Chondrocyte (in vitro differentiated cells): ENCODE results near the gene DFFA. TPM values are rescaled to one million over a fixed set of nuclear protein-coding genes. Genes with fewer than 3 reads are reported as not detected.

Experiments
- DNase-seq: peaks from one replicate; pipeline ENCODE4 v3.0.0; 2021; ENCODE audit warnings: mixed read lengths, low spot score
- H3K27ac Mint-ChIP-seq: one replicate; pipeline ENCODE4 v1.8.0; 2021; ENCODE audit warnings: mild to moderate bottlenecking, moderate library complexity, mixed read lengths; ENCODE audit not compliant: unreplicated experiment
- H3K27me3 Mint-ChIP-seq: 2 replicates; pipeline ENCODE4 v1.8.0; 2021; ENCODE audit warnings: low read depth, mixed read lengths
- H3K36me3 Mint-ChIP-seq: 2 replicates; pipeline ENCODE4 v1.8.0; 2021; ENCODE audit warnings: low read depth, mixed read lengths
- H3K4me1 Mint-ChIP-seq: 2 replicates; pipeline ENCODE4 v1.8.0; 2021; ENCODE audit warnings: low read depth, mild to moderate bottlenecking, mixed read lengths
- H3K4me3 Mint-ChIP-seq: one replicate; pipeline ENCODE4 v1.8.0; 2021; ENCODE audit warnings: mild to moderate bottlenecking, moderate library complexity, mixed read lengths; ENCODE audit not compliant: unreplicated experiment
- H3K9me3 Mint-ChIP-seq: 2 replicates; pipeline ENCODE4 v1.8.0; 2021; ENCODE audit warnings: low read depth, mixed read lengths
- total RNA-seq: library from RNA; stranded (reverse); gene quantifications from 3 replicates; pipeline ENCODE4 v1.2.1, GENCODE V29; 2021
- TF ChIP-seq, protein P1 (sequence below): fragments of 200-600 bp; sonication (generic); IDR thresholded peaks from 2 replicates; pipeline ENCODE4 v1.5.0; 2021; ENCODE audit warnings: antibody characterized with exemption, mild to moderate bottlenecking, moderate library complexity

The DFFA gene
- total RNA-seq, 1 donor from 2014 or later: 33.7 TPM

DNA sequence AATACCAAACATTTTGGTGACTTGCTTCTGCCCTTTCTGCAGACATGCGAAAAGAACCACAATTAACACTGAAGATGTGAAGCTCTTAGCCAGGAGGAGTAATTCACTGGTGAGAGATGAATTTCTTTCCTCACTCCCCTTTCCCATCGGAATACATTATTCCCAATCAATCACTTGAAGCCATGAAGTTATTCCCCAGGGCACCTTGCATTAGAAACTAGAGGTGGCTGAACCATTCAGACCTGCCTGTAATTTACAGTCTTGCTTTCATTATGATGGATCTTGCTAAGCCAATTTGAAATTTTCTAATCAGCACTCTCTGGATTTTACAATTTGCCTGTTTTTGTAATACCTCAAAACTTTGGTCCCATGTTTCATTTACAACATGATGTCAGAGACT lies 32.0 kb downstream of the DFFA start:
- H3K27ac Mint-ChIP-seq: no peak overlapping the region
- H3K4me1 Mint-ChIP-seq: no peaks in the 10 kb centered on the region
- no peak for DNase-seq
- no peaks in the 10 kb centered on the region for H3K27me3 Mint-ChIP-seq
- no peak overlapping the region for H3K4me3 Mint-ChIP-seq
- no peaks in the 10 kb centered on the region for H3K36me3 Mint-ChIP-seq
- TF ChIP-seq, protein P1, sequence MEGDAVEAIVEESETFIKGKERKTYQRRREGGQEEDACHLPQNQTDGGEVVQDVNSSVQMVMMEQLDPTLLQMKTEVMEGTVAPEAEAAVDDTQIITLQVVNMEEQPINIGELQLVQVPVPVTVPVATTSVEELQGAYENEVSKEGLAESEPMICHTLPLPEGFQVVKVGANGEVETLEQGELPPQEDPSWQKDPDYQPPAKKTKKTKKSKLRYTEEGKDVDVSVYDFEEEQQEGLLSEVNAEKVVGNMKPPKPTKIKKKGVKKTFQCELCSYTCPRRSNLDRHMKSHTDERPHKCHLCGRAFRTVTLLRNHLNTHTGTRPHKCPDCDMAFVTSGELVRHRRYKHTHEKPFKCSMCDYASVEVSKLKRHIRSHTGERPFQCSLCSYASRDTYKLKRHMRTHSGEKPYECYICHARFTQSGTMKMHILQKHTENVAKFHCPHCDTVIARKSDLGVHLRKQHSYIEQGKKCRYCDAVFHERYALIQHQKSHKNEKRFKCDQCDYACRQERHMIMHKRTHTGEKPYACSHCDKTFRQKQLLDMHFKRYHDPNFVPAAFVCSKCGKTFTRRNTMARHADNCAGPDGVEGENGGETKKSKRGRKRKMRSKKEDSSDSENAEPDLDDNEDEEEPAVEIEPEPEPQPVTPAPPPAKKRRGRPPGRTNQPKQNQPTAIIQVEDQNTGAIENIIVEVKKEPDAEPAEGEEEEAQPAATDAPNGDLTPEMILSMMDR: no peak
- H3K9me3 Mint-ChIP-seq: no peaks in the 10 kb centered on the region

DNA sequence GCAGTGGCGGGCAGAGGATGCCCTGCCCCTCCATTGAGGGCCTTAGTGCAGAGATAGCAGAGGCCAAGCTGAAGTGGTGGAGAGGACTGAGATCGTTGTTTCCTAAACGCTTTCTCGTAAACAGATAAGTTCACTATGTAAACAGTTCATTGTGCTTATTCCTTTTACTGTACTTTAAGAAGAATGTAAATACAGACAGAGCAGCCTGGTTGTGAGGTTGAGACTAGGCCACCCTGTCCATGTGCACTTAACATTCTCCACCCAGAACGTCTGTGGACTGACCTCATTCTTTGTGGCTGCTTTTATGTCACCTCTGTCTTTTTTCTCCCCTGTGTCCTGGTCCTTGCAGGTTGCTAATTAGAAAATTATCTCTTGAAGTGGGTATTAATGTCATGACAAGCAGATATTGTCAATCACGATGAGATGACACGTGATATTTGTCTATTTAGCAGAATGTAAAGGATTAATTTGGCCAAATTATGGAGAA lies 33.6 kb downstream of the DFFA start:
- H3K27ac Mint-ChIP-seq: no peak overlapping the region
- no peaks in the 10 kb centered on the region for H3K27me3 Mint-ChIP-seq
- H3K4me1 Mint-ChIP-seq: no peaks in the 10 kb centered on the region
- no peak overlapping the region for H3K4me3 Mint-ChIP-seq
- DNase-seq: no peak
- no peaks in the 10 kb centered on the region for H3K9me3 Mint-ChIP-seq
- TF ChIP-seq, protein P1: no peak
- no peaks in the 10 kb centered on the region for H3K36me3 Mint-ChIP-seq

DNA sequence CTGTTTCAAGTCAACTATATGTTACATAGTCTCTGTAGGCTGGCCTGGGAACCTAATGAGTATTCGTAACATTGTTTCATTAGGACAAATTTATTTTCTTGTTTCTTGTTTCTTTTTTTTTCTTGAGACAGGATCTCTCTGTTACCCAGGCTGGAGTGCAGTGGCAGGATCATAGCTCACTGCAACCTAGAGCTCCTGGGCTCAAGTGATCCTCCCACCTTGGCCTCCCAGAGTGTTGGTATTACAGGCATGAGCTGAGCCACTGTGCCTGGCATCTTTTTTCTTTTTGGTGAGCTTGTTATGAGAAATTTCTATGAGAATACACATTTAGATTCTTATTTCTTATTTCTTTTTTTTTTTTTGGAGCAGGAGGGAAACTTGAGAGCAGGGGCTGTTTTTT lies 35.3 kb downstream of the DFFA start:
- Mint-ChIP-seq H3K27ac (no peak overlapping the region), H3K9me3 (no peaks in the 10 kb centered on the region), H3K4me1 (no peaks in the 10 kb centered on the region), H3K36me3 (no peaks in the 10 kb centered on the region), H3K27me3 (no peaks in the 10 kb centered on the region), H3K4me3 (no peak overlapping the region)
- TF ChIP-seq, protein P1: no peak
- DNase-seq: no peak

DNA sequence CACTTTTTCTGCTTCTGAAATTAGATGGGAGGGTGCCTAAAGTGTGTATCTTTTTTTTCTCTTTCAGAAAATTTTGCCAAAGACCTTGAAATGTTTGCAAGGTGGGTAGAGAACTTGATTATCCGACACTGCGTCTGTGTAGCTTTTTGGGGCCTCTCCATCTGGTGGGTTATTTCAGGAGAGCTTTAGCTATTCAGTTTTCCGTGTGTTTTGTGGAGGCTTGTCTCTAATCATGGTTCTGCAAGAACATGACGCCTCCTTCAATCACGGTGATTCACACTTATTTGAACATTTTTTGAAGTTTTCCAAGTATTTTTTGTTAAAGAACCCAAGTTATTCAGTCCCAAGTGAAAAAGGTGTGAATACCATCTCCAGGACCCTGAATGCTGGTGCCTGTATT lies 37.7 kb downstream of the DFFA start:
- no peaks in the 10 kb centered on the region for H3K27me3 Mint-ChIP-seq
- H3K4me3 Mint-ChIP-seq: no peak overlapping the region
- no peaks in the 10 kb centered on the region for H3K36me3 Mint-ChIP-seq
- H3K4me1 Mint-ChIP-seq: peaks cover 14% of the 10 kb centered on the region
- H3K9me3 Mint-ChIP-seq: no peaks in the 10 kb centered on the region
- no peak overlapping the region for H3K27ac Mint-ChIP-seq
- TF ChIP-seq, protein P1: no peak
- DNase-seq: no peak

DNA sequence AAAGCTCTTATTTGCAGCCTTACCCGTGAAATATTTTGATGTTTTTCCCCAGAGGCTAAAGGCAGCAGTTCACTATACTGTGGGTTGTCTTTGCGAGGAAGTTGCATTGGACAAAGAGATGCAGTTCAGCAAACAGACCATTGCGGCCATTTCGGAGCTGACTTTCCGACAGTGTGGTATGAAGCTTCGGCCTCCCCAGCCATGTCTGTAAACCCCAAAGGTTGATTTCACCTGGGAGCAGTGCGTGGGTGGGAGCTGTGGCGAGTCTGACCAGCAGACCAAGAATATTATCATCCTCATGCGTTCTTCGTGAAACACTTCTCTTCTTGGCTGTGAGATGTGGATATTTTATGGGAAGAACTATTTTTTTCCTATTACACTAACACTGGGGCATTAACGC lies 38.5 kb downstream of the DFFA start:
- H3K27me3 Mint-ChIP-seq: no peaks in the 10 kb centered on the region
- H3K27ac Mint-ChIP-seq: no peak overlapping the region
- no peaks in the 10 kb centered on the region for H3K36me3 Mint-ChIP-seq
- TF ChIP-seq, protein P1: no peak
- no peaks in the 10 kb centered on the region for H3K9me3 Mint-ChIP-seq
- DNase-seq: no peak
- no peak overlapping the region for H3K4me3 Mint-ChIP-seq
- peaks cover 14% of the 10 kb centered on the region for H3K4me1 Mint-ChIP-seq
